Endodermal cell (in vitro differentiated cells): ENCODE results near the gene CNOT11. TPM values are rescaled to one million over a fixed set of nuclear protein-coding genes. Genes with fewer than 3 reads are reported as not detected.

ENCODE experiments used
- DNase-seq: peaks from one replicate; pipeline ENCODE4 v3.0.0-alpha.2; 2017
- H3K27ac ChIP-seq: 2 replicates; pipeline ENCODE4 v1.5.1; 2013; ENCODE audit warnings: mild to moderate bottlenecking, low read depth, low read length, moderate library complexity
- H3K27me3 ChIP-seq: 2 replicates; pipeline ENCODE4 v1.6.1; 2013; ENCODE audit warnings: mild to moderate bottlenecking, low read length, moderate library complexity; ENCODE audit not compliant: insufficient read depth, control insufficient read depth, poor library complexity, severe bottlenecking
- H3K36me3 ChIP-seq: 2 replicates; pipeline ENCODE4 v1.7.0; 2013; ENCODE audit warnings: mild to moderate bottlenecking, low read length, moderate library complexity; ENCODE audit not compliant: control insufficient read depth, insufficient read depth
- H3K4me1 ChIP-seq: one replicate; pipeline ENCODE4 v1.7.0; 2013; ENCODE audit warnings: low read length; ENCODE audit not compliant: control insufficient read depth, insufficient read depth
- H3K4me3 ChIP-seq: 2 replicates; pipeline ENCODE4 v1.5.1; 2013; ENCODE audit warnings: mild to moderate bottlenecking, low read length, moderate library complexity
- H3K9ac ChIP-seq: 2 replicates; pipeline ENCODE4 v1.6.1; 2013; ENCODE audit warnings: mild to moderate bottlenecking, low read length, moderate library complexity; ENCODE audit not compliant: poor library complexity, severe bottlenecking; ENCODE audit errors: extremely low read depth
- H3K9me3 ChIP-seq: 2 replicates; pipeline ENCODE4 v1.6.1; 2013; ENCODE audit warnings: mild to moderate bottlenecking, low read length, moderate library complexity; ENCODE audit not compliant: control insufficient read depth
- H3K27ac Mint-ChIP-seq: 2 replicates; pipeline ENCODE4 v1.8.0; 2020; ENCODE audit warnings: mixed read lengths
- H3K27me3 Mint-ChIP-seq: 2 replicates; pipeline ENCODE4 v1.8.0; 2021; ENCODE audit warnings: mild to moderate bottlenecking, mixed read lengths; ENCODE audit not compliant: insufficient read depth
- H3K36me3 Mint-ChIP-seq: 2 replicates; pipeline ENCODE4 v1.8.0; 2020; ENCODE audit warnings: low read depth, mixed read lengths
- H3K4me1 Mint-ChIP-seq: 2 replicates; pipeline ENCODE4 v1.8.0; 2020; ENCODE audit warnings: mixed read lengths
- H3K4me3 Mint-ChIP-seq: 2 replicates; pipeline ENCODE4 v1.8.0; 2020; ENCODE audit warnings: mild to moderate bottlenecking, moderate library complexity, mixed read lengths
- H3K9me3 Mint-ChIP-seq: 2 replicates; pipeline ENCODE4 v1.8.0; 2020; ENCODE audit warnings: mild to moderate bottlenecking, mixed read lengths
- CTCF ChIP-seq: fragments of 200-600 bp; sonication (generic); conservative IDR thresholded peaks from 2 replicates; pipeline ENCODE4 v1.5.0; 2021; ENCODE audit warnings: antibody characterized with exemption, mild to moderate bottlenecking
- WGBS, 2 experiments: methylation state at CpG; one replicate each; pipeline versions ENCODE4 v1.1.5 to v1.1.7; 2013; ENCODE audit warnings: missing lambda C conversion rate in 2 of 2, mixed read lengths in 1 of 2; ENCODE audit not compliant: insufficient coverage in 1 of 2, insufficient read length in 1 of 2; 5-methylcytosine and 5-hydroxymethylcytosine counted together
- total RNA-seq, 2 donors: library from RNA; stranded (reverse); fragmentation: NEBNext Ultra II Directional in 1 of 2; extraction: Animal tissue kit (Norgen Biotek cat#: 25700) in 1 of 2; gene quantifications; 2 replicates in 1 of 2; 3 replicates in 1 of 2; pipeline ENCODE4 v1.2.1, GENCODE V29; 2021

Gene CNOT11
- total RNA-seq, 2 donors from 2014 or later, result 46.1 to 49.3 TPM

GRCh38 chr2:101305492-101306078, 52.9 kb downstream of the CNOT11 start:
- Mint-ChIP-seq H3K4me1 (peaks cover 28% of the 10 kb centered on the region), H3K27me3 (peaks cover 5% of the 10 kb centered on the region), H3K4me3 (no peak overlapping the region), H3K9me3 (no peaks in the 10 kb centered on the region), H3K27ac (no peak overlapping the region), H3K36me3 (peaks cover 13% of the 10 kb centered on the region)
- no peak for TF ChIP-seq CTCF
- Histone ChIP-seq H3K9me3 (no peaks in the 10 kb centered on the region), H3K9ac (no peak overlapping the region), H3K4me1 (peaks cover 9% of the 10 kb centered on the region), H3K4me3 (peak overlapping the region; percentile 81), H3K27ac (no peak overlapping the region), H3K36me3 (no peaks in the 10 kb centered on the region), H3K27me3 (no peaks in the 10 kb centered on the region)
- no peak for DNase-seq
- 92 to 100% methylated on average over 4 to 6 of the region's 7 CpGs for WGBS, 2 experiments

GRCh38 chr2:101306410-101306809, 53.7 kb downstream of the CNOT11 start:
- peak overlapping the region; percentile 78 for H3K4me3 Mint-ChIP-seq
- Histone ChIP-seq H3K4me1 (peaks cover 8% of the 10 kb centered on the region), H3K36me3 (no peaks in the 10 kb centered on the region), H3K9me3 (no peaks in the 10 kb centered on the region), H3K27me3 (no peaks in the 10 kb centered on the region), H3K9ac (no peak overlapping the region), H3K4me3 (peak overlapping the region; percentile 81), H3K27ac (no peak overlapping the region)
- peaks cover 5% of the 10 kb centered on the region for H3K27me3 Mint-ChIP-seq
- H3K4me1 Mint-ChIP-seq, result peaks cover 24% of the 10 kb centered on the region
- 93% methylated on average over 7 of the region's 7 CpGs for WGBS, 2 experiments
- no peak for DNase-seq
- H3K27ac Mint-ChIP-seq, result no peak overlapping the region
- TF ChIP-seq CTCF, result no peak
- H3K9me3 Mint-ChIP-seq, result no peaks in the 10 kb centered on the region
- H3K36me3 Mint-ChIP-seq, result peaks cover 12% of the 10 kb centered on the region

GRCh38 chr2:101307503-101307902, 54.8 kb downstream of the CNOT11 start:
- TF ChIP-seq CTCF, result no peak
- peak overlapping the region; percentile 78 for H3K4me3 Mint-ChIP-seq
- peaks cover 24% of the 10 kb centered on the region for H3K4me1 Mint-ChIP-seq
- peaks cover 5% of the 10 kb centered on the region for H3K27me3 Mint-ChIP-seq
- no peak for DNase-seq
- Histone ChIP-seq H3K4me1 (peaks cover 8% of the 10 kb centered on the region), H3K9ac (peak overlapping the region; percentile 58), H3K27me3 (no peaks in the 10 kb centered on the region), H3K27ac (no peak overlapping the region), H3K36me3 (no peaks in the 10 kb centered on the region), H3K9me3 (no peaks in the 10 kb centered on the region), H3K4me3 (peak overlapping the region; percentile 81)
- peak overlapping the region; percentile 49 for H3K27ac Mint-ChIP-seq
- WGBS, 2 experiments, result 76 to 82% methylated on average over 9 of the region's 9 CpGs
- H3K36me3 Mint-ChIP-seq, result peaks cover 9% of the 10 kb centered on the region
- H3K9me3 Mint-ChIP-seq, result no peaks in the 10 kb centered on the region
